ENCODE measurements around the gene FXR2.
A peak's percentile ranks its signal among the peaks of the same experiment; 100 is the strongest.

FXR2 gene

GRCh38 chr17:7614425-7615264 lies at the start of gene FXR2:
Gene FXR2, minus strand, starts transcription at chr17:7614897. Its CDS starts 365 bp downstream, at chr17:7614532.
- peak; percentile 100 for DNase-seq
- no peak for TF ChIP-seq GATA1 (IDR thresholded peaks at IDR 0.05; ENCODE audit: low read depth, low read length)
- peak; percentile 57 for TF ChIP-seq POLR2A (IDR thresholded peaks at IDR 0.05; ENCODE audit: low read length)

- no peak for DNase-seq
- TF ChIP-seq GATA1 (IDR thresholded peaks at IDR 0.05; ENCODE audit: low read depth, low read length) (no peak), POLR2A (IDR thresholded peaks at IDR 0.05; ENCODE audit: low read length) (no peak)
Observed at GRCh38 chr17:7656958-7657609, 42.4 kb upstream of the FXR2 start.

- no peak for DNase-seq
- TF ChIP-seq POLR2A (IDR thresholded peaks at IDR 0.05; ENCODE audit: low read length) (no peak), GATA1 (IDR thresholded peaks at IDR 0.05; ENCODE audit: low read depth, low read length) (no peak)
Observed at GRCh38 chr17:7655541-7655840, 40.8 kb upstream of the FXR2 start.

- TF ChIP-seq GATA1 (IDR thresholded peaks at IDR 0.05; ENCODE audit: low read depth, low read length) = no peak
- no peak for TF ChIP-seq POLR2A (IDR thresholded peaks at IDR 0.05; ENCODE audit: low read length)
Observed at GRCh38 chr17:7654832-7655540, 40.3 kb upstream of the FXR2 start.

GRCh38 chr17:7652388-7653356 lies 38.0 kb upstream of the FXR2 start:
- no peak for TF ChIP-seq GATA1 (IDR thresholded peaks at IDR 0.05; ENCODE audit: low read depth, low read length)
- no peak for TF ChIP-seq POLR2A (IDR thresholded peaks at IDR 0.05; ENCODE audit: low read length)
- DNase-seq = peak in 1 of 2 experiments; percentile 45

More at GRCh38 chr17:7654832-7655540, 40.3 kb upstream of the FXR2 start:
- no peak for DNase-seq

GRCh38 chr17:7651665-7652387 lies 37.1 kb upstream of the FXR2 start:
- TF ChIP-seq POLR2A (IDR thresholded peaks at IDR 0.05; ENCODE audit: low read length) (no peak), GATA1 (IDR thresholded peaks at IDR 0.05; ENCODE audit: low read depth, low read length) (no peak)
- DNase-seq = peak; percentile 60 to 66

- no peak for TF ChIP-seq GATA1 (IDR thresholded peaks at IDR 0.05; ENCODE audit: low read depth, low read length)
- TF ChIP-seq POLR2A (IDR thresholded peaks at IDR 0.05; ENCODE audit: low read length) = no peak
- peak; percentile 60 to 66 for DNase-seq
Observed at GRCh38 chr17:7651097-7651664, 36.5 kb upstream of the FXR2 start.

GRCh38 chr17:7650509-7651096 lies 35.9 kb upstream of the FXR2 start, which contains the start of gene ATP1B2:
Gene ATP1B2, plus strand, starts transcription at chr17:7650926. Its CDS starts 593 bp downstream, at chr17:7651519.
- peak; percentile 97 to 100 for DNase-seq
- TF ChIP-seq POLR2A (IDR thresholded peaks at IDR 0.05; ENCODE audit: low read length) (peak; percentile 77), GATA1 (IDR thresholded peaks at IDR 0.05; ENCODE audit: low read depth, low read length) (peak; percentile 57)

- TF ChIP-seq POLR2A (IDR thresholded peaks at IDR 0.05; ENCODE audit: low read length) (no peak), GATA1 (IDR thresholded peaks at IDR 0.05; ENCODE audit: low read depth, low read length) (no peak)
- peak; percentile 36 to 62 for DNase-seq
Observed at GRCh38 chr17:7647018-7647417, 32.3 kb upstream of the FXR2 start.

- no peak for DNase-seq
- no peak for TF ChIP-seq GATA1 (IDR thresholded peaks at IDR 0.05; ENCODE audit: low read depth, low read length)
- no peak for TF ChIP-seq POLR2A (IDR thresholded peaks at IDR 0.05; ENCODE audit: low read length)
Observed at GRCh38 chr17:7646457-7646856, 31.8 kb upstream of the FXR2 start.

GRCh38 chr17:7644775-7645174 lies 30.1 kb upstream of the FXR2 start:
- DNase-seq = no peak
- TF ChIP-seq POLR2A (IDR thresholded peaks at IDR 0.05; ENCODE audit: low read length) (no peak), GATA1 (IDR thresholded peaks at IDR 0.05; ENCODE audit: low read depth, low read length) (no peak)

- DNase-seq = peak; percentile 36 to 47
Observed at GRCh38 chr17:7641635-7642034, 26.9 kb upstream of the FXR2 start.

More at GRCh38 chr17:7641635-7642034, 26.9 kb upstream of the FXR2 start:
- TF ChIP-seq POLR2A (IDR thresholded peaks at IDR 0.05; ENCODE audit: low read length) = peak; percentile 56

All from erythroblast (primary cell).